ENCODE data around the gene PAPSS1. TPM values are rescaled to one million over a fixed set of nuclear protein-coding genes. Genes with fewer than 3 reads are reported as not detected.

PAPSS1 gene
- polyA plus RNA-seq, 1 donor from 2014 or later: 216 TPM

GRCh38 chr4:107625391-107625902 is 94.6 kb downstream of the PAPSS1 start:
- no peaks in the 10 kb centered on the region for H3K27me3 ChIP-seq (ENCODE audit: insufficient read depth, low read depth, low read length)
- no peaks in the 10 kb centered on the region for H4K20me1 ChIP-seq (ENCODE audit: insufficient read depth)
- no peak overlapping the region for H3K27ac ChIP-seq (ENCODE audit: low read length)
- no peaks in the 10 kb centered on the region for H3F3A ChIP-seq (ENCODE audit: insufficient read depth, low read length, poor library complexity, severe bottlenecking)
- no peaks in the 10 kb centered on the region for H3K79me2 ChIP-seq (replicated peaks; ENCODE audit: insufficient read depth, low read length)
- no peak for TF ChIP-seq TAF1 (IDR thresholded peaks at IDR 0.05; ENCODE audit: low read depth)
- TF ChIP-seq REST (IDR thresholded peaks at IDR 0.05; ENCODE audit: borderline replicate concordance): no peak
- no peak for TF ChIP-seq RAD21 (conservative IDR thresholded peaks at IDR 0.05)
- TF ChIP-seq EP300 (conservative IDR thresholded peaks at IDR 0.05; ENCODE audit: poor library complexity, severe bottlenecking): no peak
- H3K9ac ChIP-seq (ENCODE audit: low read length): no peak overlapping the region
- H3K36me3 ChIP-seq (ENCODE audit: insufficient read depth, low read length): no peaks in the 10 kb centered on the region
- no peak overlapping the region for H3K4me3 ChIP-seq (ENCODE audit: low read length)
- H3K4me2 ChIP-seq (ENCODE audit: low read length): no peak overlapping the region
- no peak overlapping the region for H2AFZ ChIP-seq (ENCODE audit: low read depth, low read length)
- H3K9me3 ChIP-seq (ENCODE audit: low read length): no peaks in the 10 kb centered on the region
- H3K9me2 ChIP-seq (ENCODE audit: insufficient read depth, low read length): no peaks in the 10 kb centered on the region

- TF ChIP-seq EZH2 (IDR thresholded peaks at IDR 0.05; ENCODE audit: borderline replicate concordance, insufficient read depth, low read length, poor library complexity, severe bottlenecking): no peak
- TF ChIP-seq REST (IDR thresholded peaks at IDR 0.05; ENCODE audit: borderline replicate concordance): no peak
- no peak for TF ChIP-seq POLR2AphosphoS5 (IDR thresholded peaks at IDR 0.05)
- TF ChIP-seq RAD21 (conservative IDR thresholded peaks at IDR 0.05): no peak
- no peak for TF ChIP-seq CTCF (IDR thresholded peaks at IDR 0.05; ENCODE audit: poor library complexity, severe bottlenecking)
- TF ChIP-seq SMC3 (conservative IDR thresholded peaks at IDR 0.05; ENCODE audit: poor library complexity): no peak
- no peak for TF ChIP-seq EP300 (conservative IDR thresholded peaks at IDR 0.05; ENCODE audit: poor library complexity, severe bottlenecking)
- no peak for TF ChIP-seq MXI1 (conservative IDR thresholded peaks at IDR 0.05; ENCODE audit: poor library complexity, severe bottlenecking)
- TF ChIP-seq TAF1 (IDR thresholded peaks at IDR 0.05; ENCODE audit: low read depth): no peak
- H3K9me2 ChIP-seq (ENCODE audit: insufficient read depth, low read length): no peaks in the 10 kb centered on the region
- no peaks in the 10 kb centered on the region for H3K9me3 ChIP-seq (ENCODE audit: low read length)
These were observed 96.0 kb downstream of the PAPSS1 start for GRCh38 chr4:107624024-107624423.

More at GRCh38 chr4:107624024-107624423, 96.0 kb downstream of the PAPSS1 start:
- Histone ChIP-seq H3K79me2 (replicated peaks; ENCODE audit: insufficient read depth, low read length) (no peaks in the 10 kb centered on the region), H3K9ac (ENCODE audit: low read length) (no peak overlapping the region), H3K27ac (ENCODE audit: low read length) (no peak overlapping the region), H3K27me3 (ENCODE audit: insufficient read depth, low read depth, low read length) (no peaks in the 10 kb centered on the region), H3K36me3 (ENCODE audit: insufficient read depth, low read length) (no peaks in the 10 kb centered on the region), H3K4me2 (ENCODE audit: low read length) (no peak overlapping the region), H2AFZ (ENCODE audit: low read depth, low read length) (no peak overlapping the region), H3K4me3 (ENCODE audit: low read length) (no peak overlapping the region), H3F3A (ENCODE audit: insufficient read depth, low read length, poor library complexity, severe bottlenecking) (no peaks in the 10 kb centered on the region), H4K20me1 (ENCODE audit: insufficient read depth) (no peaks in the 10 kb centered on the region)

Measured in neural cell (in vitro differentiated cells).